DMS153 treated with DMSO at 0.1 percent for 48 hours (cell line): Measurements from ENCODE around the gene PTPRU.
"Not testable (repeated sequence)": the region's sequence is repeated elsewhere in the genome, so short reads cannot be mapped to it uniquely, and the experiment has no call there.

ENCODE experiments used
- DNase-seq: peaks from one replicate; lab custom pipeline; 2025; ENCODE audit not compliant: unreplicated experiment; lab: John Stamatoyannopoulos, UW

Gene PTPRU

DNA sequence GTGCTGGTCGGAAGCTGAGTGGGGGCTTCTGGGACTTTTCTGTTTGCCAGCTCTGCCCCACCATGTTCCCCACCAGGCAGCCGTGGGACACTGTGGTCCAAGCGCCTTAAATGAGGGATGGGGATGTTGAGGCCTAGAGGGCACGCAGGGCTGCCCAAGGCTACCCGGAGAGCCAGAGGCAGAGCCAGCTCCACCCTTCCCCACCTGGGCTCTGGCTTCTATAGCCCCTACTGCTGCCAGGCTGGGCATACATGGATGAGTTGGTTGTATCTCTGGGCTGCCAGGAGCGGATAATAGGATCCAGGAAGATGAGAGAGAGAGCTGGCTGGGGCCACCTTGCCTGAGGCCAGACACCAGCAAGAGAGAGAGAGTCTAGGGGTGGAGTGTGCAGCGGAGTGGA is 49.4 kb downstream of the PTPRU start:
- DNase-seq: no peak

GRCh38 chr1:29286194-29286767 is 50.0 kb downstream of the PTPRU start:
- DNase-seq: no peak

GRCh38 chr1:29289493-29289892 is 53.2 kb downstream of the PTPRU start:
- DNase-seq: no peak

GRCh38 chr1:29290414-29290985 is 54.2 kb downstream of the PTPRU start:
- no peak for DNase-seq

- DNase-seq: no peak
Measured at GRCh38 chr1:29291756-29292155, 55.4 kb downstream of the PTPRU start.

DNA sequence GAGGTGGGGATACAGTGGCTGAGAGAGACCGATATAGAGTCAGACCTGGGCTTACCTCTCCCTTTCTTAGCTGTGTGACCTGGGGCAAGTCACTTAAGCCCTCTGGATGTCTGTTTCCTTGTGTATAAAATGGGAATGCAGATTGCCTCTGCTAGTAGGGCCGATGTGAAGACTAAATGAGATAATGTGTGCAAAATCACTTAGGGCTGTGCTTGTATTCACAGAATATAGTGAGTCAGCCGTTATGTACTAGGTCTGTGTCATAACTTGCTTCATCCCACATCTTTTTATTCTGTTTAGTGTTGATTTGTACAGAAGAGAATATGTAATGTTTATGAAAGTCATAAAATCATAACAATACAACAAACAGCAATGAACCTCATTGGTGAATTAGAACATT is 56.0 kb downstream of the PTPRU start:
- no peak for DNase-seq

- no peak for DNase-seq
Measured at GRCh38 chr1:29297450-29297849, 61.1 kb downstream of the PTPRU start.

DNA sequence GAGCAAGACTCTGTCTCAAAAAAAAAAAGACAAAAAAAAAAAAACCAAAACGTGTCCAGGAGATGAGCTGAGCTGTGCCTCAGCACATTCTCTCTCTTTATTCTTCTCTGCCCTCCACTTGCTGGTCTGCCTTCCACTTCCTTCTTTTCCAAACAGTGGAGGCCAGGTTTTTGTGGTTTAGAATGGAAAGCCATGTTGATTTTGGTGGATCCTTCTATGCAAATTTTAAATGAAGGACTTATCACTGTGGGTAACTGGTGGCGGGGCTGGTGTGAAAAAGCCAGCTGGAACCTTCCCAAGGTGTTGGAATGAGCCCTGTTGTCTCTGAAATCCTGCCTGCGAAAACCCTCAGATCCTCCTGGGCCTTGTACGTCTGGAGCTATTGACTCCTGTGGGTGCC is 61.9 kb downstream of the PTPRU start:
- no peak for DNase-seq

DNA sequence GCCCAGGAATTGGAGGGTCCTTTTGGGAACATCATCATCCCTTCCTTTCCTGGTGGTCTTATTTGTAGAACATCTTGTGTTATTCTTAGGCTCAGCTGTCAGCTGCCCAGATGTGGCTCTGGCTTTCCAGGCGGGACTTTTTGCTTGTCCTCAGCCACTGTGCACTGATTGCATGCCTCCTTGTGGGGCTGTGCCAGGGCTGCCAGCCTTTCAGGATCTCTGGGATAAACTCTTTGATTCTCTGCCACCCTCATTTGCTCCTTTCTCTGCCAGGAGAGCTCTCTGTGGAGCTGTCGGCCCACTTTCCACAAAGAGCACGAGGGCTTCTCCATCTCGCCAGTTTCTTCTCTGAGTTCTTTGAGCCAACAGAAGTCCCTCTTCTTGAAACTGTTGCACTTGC is 63.1 kb downstream of the PTPRU start:
- DNase-seq: no peak

- not testable (repeated sequence) for DNase-seq
Measured at GRCh38 chr1:29301732-29302131, 65.4 kb downstream of the PTPRU start.

DNA sequence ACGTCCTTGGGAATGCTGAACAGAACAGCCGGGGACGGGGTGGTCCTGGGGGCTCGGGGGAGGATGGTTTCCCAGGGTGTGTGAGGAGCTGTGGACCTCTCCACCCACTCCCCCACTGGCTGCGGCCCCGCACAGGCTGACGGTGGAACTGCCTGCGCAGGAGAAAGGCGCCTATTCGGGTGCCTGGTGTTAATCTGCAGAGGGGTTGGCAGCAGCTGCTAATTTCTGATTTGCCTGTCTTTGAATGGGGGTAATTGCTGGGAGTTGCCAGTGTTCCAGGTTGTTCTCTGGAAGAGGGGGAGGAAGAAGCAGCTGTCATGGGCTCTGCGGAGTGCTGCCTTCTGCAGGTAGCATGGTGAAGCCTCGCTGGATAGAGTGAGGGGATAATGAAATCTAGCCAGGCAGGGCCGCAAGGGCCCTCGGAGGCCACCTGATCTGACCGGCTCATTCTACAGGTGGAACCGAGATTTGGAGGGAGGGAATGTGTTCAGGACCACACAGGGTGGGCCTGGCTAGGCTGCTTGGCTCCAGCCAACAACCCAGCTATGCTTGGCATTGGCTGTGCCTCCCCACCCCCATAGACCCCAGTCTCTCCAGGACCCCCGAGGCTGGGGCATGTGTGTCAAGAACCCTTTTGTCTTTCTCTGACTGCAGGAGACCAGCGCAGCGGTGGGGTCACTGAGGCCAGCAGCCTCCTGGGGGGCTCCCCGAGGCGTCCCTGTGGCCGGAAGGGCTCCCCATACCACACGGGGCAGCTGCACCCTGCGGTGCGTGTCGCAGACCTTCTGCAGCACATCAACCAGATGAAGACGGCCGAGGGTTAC is 67.1 kb downstream of the PTPRU start:
- no peak for DNase-seq

DNA sequence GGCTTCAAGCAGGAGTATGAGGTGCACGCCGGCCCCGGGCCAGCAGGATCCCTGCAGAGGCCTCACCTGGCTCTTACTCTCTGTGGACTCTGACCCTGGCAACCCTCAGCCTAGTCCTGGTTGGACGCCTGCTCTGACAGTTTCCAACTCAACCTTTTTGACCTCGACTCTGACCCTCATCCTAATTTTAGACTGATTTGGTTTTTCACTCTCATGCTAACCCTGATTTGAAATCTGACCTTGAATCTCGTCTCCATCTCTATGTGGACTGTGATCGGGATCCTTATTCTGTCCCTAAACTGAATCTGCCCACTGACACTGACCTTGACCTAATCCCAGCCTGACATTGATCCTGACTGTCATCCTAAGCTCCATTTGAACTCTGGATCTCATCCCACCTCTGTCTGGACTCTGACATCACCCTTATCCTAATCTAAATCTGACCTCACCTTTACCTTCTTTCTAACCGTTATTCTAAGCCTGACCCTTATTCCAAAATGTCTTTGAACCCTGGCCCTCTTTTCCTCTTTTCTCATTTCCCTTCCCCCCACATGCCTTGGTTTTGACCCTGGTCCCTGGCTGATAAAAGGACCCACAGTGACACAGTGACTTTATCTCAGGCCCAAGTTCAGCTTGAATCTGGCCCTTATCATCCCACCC is 67.8 kb downstream of the PTPRU start:
- no peak for DNase-seq

GRCh38 chr1:29305943-29306342 is 69.6 kb downstream of the PTPRU start:
- no peak for DNase-seq

DNA sequence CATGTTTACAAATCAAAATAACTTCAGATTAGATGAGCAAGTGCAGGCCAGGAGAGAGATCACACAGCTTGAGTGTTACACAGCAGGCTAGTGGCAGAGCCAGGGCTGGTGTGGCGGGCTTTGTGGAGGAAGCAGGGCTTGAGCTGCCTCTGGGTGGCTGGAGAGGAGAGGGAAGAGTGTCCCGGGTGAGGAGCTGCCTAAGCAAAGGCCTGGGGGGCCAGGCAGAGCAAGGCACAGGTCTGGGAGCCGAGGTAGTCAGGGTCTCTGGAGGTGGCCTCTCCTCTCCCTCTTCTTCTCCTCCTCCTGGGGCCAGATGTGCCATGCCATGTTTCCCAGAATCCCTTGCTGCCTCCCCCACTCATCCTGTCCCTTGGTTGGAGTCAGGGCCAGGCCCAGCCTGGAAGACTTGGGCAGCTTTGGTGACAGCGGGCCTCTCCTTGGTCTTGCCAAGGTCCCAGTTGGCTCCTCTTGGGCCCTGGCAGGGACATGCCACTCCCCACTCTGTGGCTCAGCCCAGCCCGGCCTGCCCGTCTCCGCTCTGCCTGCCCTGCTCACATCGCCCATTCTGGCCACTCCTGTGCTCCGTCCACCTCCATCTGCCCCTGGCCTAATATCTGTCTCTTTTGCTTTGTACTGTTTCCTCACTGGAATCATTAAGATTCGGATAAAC is 70.3 kb downstream of the PTPRU start:
- DNase-seq: no peak

DNA sequence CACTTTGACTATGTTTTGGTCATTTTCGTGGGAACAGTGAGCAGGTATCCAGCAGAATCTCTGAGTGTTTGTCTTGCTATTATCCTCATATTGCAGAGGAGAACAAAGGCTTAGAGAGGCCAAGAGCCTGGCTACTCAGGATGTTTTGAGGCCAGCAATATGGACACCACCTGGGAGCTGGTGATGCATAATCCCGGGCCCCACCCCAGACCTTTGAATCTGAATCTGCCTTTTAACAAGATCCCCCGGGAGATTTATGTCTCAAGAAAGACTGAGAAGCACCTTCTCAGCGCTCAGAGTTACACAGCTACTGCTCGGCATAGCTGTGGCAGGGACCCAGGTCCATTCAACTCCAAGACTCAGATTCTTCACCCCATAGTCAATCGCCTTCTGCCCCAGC is 72.8 kb downstream of the PTPRU start:
- DNase-seq: peak; percentile 38

DNA sequence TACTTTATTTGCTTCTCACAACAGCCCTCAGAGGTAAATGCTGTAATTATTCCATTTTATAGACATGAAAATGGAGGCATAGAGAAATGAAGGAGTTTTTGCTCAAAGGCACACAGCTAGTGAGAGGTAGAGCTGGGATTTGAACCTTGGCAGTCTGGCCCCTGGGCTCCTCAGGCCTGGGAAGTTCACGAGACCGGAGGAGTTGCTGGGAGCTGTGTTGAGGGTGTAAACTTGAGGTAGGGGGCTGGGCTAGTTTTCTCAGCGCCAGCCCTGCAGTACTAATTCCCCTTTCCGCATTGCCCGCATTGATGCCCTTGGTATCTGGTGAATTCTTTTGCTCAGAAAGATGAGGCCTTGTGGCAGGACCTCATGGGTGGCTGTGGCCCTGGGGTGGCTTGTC is 73.3 kb downstream of the PTPRU start:
- no peak for DNase-seq

DNA sequence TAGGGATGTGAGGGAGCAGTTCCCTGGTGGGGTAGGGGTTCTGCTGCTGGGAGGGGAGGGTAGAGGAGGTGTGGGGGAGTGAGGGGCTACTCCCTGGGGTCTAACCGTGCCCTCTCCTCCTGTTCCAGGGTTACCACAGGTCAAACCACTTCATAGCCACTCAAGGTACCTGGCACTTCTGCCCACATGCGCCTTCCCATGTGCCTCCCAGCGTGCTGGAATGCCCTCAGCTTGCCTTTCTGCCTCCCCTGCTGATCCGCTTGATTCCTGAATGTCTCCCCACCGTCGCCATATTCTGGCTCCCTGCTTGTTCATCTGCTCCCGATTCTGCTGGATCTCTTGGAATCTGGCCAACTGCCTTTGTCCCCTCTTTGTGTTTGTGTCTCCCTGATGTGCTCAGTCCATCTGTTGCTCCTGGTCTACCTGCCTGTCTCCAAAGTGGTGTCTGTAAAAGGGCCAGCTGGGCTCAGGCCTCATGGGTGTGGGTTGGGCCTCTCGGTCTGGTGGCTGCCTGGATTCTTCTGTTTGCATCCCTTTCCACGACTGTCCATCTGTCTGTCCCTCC is 74.4 kb downstream of the PTPRU start:
- DNase-seq: peak; percentile 20

DNA sequence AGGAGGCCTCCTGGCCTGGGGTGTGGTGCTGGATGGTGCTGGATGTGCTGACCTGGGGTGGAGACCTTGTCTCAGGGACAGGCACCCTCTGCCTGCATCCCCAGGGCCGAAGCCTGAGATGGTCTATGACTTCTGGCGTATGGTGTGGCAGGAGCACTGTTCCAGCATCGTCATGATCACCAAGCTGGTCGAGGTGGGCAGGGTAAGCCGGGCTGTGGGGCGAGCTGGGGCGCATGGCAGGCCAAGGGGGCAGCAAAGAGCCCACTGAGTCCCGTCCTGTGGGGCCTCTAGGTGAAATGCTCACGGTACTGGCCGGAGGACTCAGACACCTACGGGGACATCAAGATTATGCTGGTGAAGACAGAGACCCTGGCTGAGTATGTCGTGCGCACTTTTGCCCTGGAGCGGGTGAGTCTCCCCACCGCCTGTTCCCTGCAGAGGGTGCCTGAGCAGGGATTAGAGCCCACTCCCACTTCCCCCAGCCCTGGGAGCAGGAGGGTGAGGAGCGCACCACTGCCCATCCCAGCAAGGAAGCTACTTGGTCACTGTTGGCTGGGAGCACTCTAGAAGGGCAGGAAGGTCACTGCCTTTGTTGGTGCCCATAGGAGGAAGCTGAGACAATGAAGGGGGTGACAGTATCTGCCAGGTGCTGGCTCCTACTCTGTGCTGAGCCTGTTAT is 75.2 kb downstream of the PTPRU start:
- DNase-seq: no peak

- no peak for DNase-seq
Measured at GRCh38 chr1:29312469-29313461, 76.4 kb downstream of the PTPRU start.
